ENCODE measurements around the gene HM13.

Gene HM13

DNA sequence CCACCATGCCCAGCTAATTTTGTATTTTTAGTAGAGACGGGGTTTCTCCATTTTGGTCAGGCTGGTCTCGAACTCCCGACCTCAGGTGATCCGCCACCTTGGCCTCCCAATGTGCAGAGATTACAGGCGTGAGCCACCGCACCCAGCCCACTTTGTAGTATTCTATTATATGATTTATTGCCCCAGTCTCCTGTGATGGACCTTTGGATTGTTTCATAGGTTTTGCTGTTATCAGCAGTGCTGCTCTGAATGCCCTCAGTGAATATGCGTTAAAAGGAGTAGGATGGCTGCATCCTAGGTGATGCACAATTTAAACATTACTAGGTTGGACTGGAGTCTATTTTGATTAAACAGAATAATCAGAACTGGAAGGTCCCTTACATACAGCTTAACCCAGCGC is 101.2 kb downstream of the HM13 start:
- no peak for DNase-seq

- DNase-seq, result no peak
Observed at GRCh38 chr20:31617432-31618104, 103.3 kb downstream of the HM13 start.

Data from NCI-H146 (cell line).